ENCODE measurements around the gene PTPRK. TPM values are rescaled to one million over a fixed set of nuclear protein-coding genes. Genes with fewer than 3 reads are reported as not detected.

PTPRK gene
- total RNA-seq, 1 experiment from 2014 or later: 265 TPM

GRCh38 chr6:128284128-128284527 is 236.3 kb downstream of the PTPRK start:
- intact Hi-C loops (cut with micrococcal nuclease; ENCODE audit: unreplicated experiment): no loop called here
- Mint-ChIP-seq H3K4me3 (ENCODE audit: low read depth, unreplicated experiment) (no peak overlapping the region), H3K27ac (ENCODE audit: unreplicated experiment) (peak overlapping the region; percentile 37), H3K27me3 (ENCODE audit: unreplicated experiment) (no peaks in the 10 kb centered on the region), H3K9me3 (ENCODE audit: low read depth, unreplicated experiment) (no peaks in the 10 kb centered on the region), H3K4me1 (ENCODE audit: low read depth, unreplicated experiment) (peaks cover 51% of the 10 kb centered on the region), H3K36me3 (ENCODE audit: insufficient read depth, unreplicated experiment) (peaks cover 13% of the 10 kb centered on the region)
- no TSS peak for BruUV-seq (replicated peaks)
- no peak for DNase-seq
- CTCF ChIA-PET: no interaction called here
- no peak for TF ChIP-seq CTCF (IDR thresholded peaks at IDR 0.05; ENCODE audit: unreplicated experiment)

GRCh38 chr6:128282961-128283360 is 237.4 kb downstream of the PTPRK start:
- no peaks in the 10 kb centered on the region for H3K9me3 Mint-ChIP-seq (ENCODE audit: low read depth, unreplicated experiment)
- no peak overlapping the region for H3K4me3 Mint-ChIP-seq (ENCODE audit: low read depth, unreplicated experiment)
- no peaks in the 10 kb centered on the region for H3K27me3 Mint-ChIP-seq (ENCODE audit: unreplicated experiment)
- H3K36me3 Mint-ChIP-seq (ENCODE audit: insufficient read depth, unreplicated experiment): peaks cover 13% of the 10 kb centered on the region
- no peak for TF ChIP-seq CTCF (IDR thresholded peaks at IDR 0.05; ENCODE audit: unreplicated experiment)
- DNase-seq: no peak
- no TSS peak for BruUV-seq (replicated peaks)
- no peak overlapping the region for H3K27ac Mint-ChIP-seq (ENCODE audit: unreplicated experiment)
- H3K4me1 Mint-ChIP-seq (ENCODE audit: low read depth, unreplicated experiment): peaks cover 59% of the 10 kb centered on the region
- CTCF ChIA-PET: interaction anchor here (0.7 kb wide), 1 partner anchor 94 kb away, joined by 3 read pairs; no protein-coding TSS in a partner anchor
- intact Hi-C loops (cut with micrococcal nuclease; ENCODE audit: unreplicated experiment): no loop called here

GRCh38 chr6:128280960-128281359 is 239.4 kb downstream of the PTPRK start:
- no TSS peak for BruUV-seq (replicated peaks)
- intact Hi-C loops (cut with micrococcal nuclease; ENCODE audit: unreplicated experiment): no loop called here
- no peak for TF ChIP-seq CTCF (IDR thresholded peaks at IDR 0.05; ENCODE audit: unreplicated experiment)
- Mint-ChIP-seq H3K27ac (ENCODE audit: unreplicated experiment) (no peak overlapping the region), H3K27me3 (ENCODE audit: unreplicated experiment) (no peaks in the 10 kb centered on the region), H3K36me3 (ENCODE audit: insufficient read depth, unreplicated experiment) (peaks cover 8% of the 10 kb centered on the region), H3K9me3 (ENCODE audit: low read depth, unreplicated experiment) (no peaks in the 10 kb centered on the region), H3K4me1 (ENCODE audit: low read depth, unreplicated experiment) (peaks cover 62% of the 10 kb centered on the region), H3K4me3 (ENCODE audit: low read depth, unreplicated experiment) (no peak overlapping the region)
- CTCF ChIA-PET: interaction anchor here (1.5 kb wide), 1 partner anchor 34 kb away, joined by 3 read pairs; no protein-coding TSS in a partner anchor
- no peak for DNase-seq

GRCh38 chr6:128280066-128280465 is 240.3 kb downstream of the PTPRK start:
- Mint-ChIP-seq H3K36me3 (ENCODE audit: insufficient read depth, unreplicated experiment) (peaks cover 6% of the 10 kb centered on the region), H3K27me3 (ENCODE audit: unreplicated experiment) (no peaks in the 10 kb centered on the region), H3K4me3 (ENCODE audit: low read depth, unreplicated experiment) (no peak overlapping the region), H3K9me3 (ENCODE audit: low read depth, unreplicated experiment) (no peaks in the 10 kb centered on the region), H3K4me1 (ENCODE audit: low read depth, unreplicated experiment) (peaks cover 68% of the 10 kb centered on the region), H3K27ac (ENCODE audit: unreplicated experiment) (no peak overlapping the region)
- CTCF ChIA-PET: no interaction called here
- intact Hi-C loops (cut with micrococcal nuclease; ENCODE audit: unreplicated experiment): no loop called here
- TF ChIP-seq CTCF (IDR thresholded peaks at IDR 0.05; ENCODE audit: unreplicated experiment): no peak
- BruUV-seq (replicated peaks): no TSS peak
- no peak for DNase-seq
